ENCODE data around the gene CLIC3.
"Not testable (repeated sequence)": the region's sequence is repeated elsewhere in the genome, so short reads cannot be mapped to it uniquely, and the experiment has no call there.

The CLIC3 gene

GRCh38 chr9:137007108-137007815 lies 10.9 kb upstream of the CLIC3 start:
- no peaks in the 10 kb centered on the region for H3K9me3 ChIP-seq (ENCODE audit: control insufficient read depth, low read length)
- H3K9ac ChIP-seq (ENCODE audit: low read length), result no peak overlapping the region
- no peak for DNase-seq (ENCODE audit: low read depth)
- no peaks in the 10 kb centered on the region for H3K27me3 ChIP-seq (replicated peaks; ENCODE audit: control insufficient read depth, insufficient read depth, low read length)
- H3K36me3 ChIP-seq (ENCODE audit: control insufficient read depth, insufficient read depth, low read length, severe bottlenecking), result peaks cover 6% of the 10 kb centered on the region
- H3K4me1 ChIP-seq (ENCODE audit: control insufficient read depth, insufficient read depth, low read length), result no peaks in the 10 kb centered on the region
- H3K4me3 ChIP-seq (ENCODE audit: low read length), result no peak overlapping the region

- no peak for DNase-seq (ENCODE audit: low read depth)
- no peaks in the 10 kb centered on the region for H3K4me1 ChIP-seq (ENCODE audit: control insufficient read depth, insufficient read depth, low read length)
- no peak overlapping the region for H3K4me3 ChIP-seq (ENCODE audit: low read length)
- H3K27me3 ChIP-seq (replicated peaks; ENCODE audit: control insufficient read depth, insufficient read depth, low read length), result no peaks in the 10 kb centered on the region
- no peaks in the 10 kb centered on the region for H3K9me3 ChIP-seq (ENCODE audit: control insufficient read depth, low read length)
- H3K9ac ChIP-seq (ENCODE audit: low read length), result no peak overlapping the region
- peaks cover 6% of the 10 kb centered on the region for H3K36me3 ChIP-seq (ENCODE audit: control insufficient read depth, insufficient read depth, low read length, severe bottlenecking)
These were observed 10.0 kb upstream of the CLIC3 start for GRCh38 chr9:137006116-137007003.

GRCh38 chr9:137004285-137004684 lies 7.9 kb upstream of the CLIC3 start:
- not testable (repeated sequence) for H3K9ac ChIP-seq (ENCODE audit: low read length); DNase-seq (ENCODE audit: low read depth); H3K36me3 ChIP-seq (ENCODE audit: control insufficient read depth, insufficient read depth, low read length, severe bottlenecking); H3K4me3 ChIP-seq (ENCODE audit: low read length); H3K27me3 ChIP-seq (replicated peaks; ENCODE audit: control insufficient read depth, insufficient read depth, low read length); H3K9me3 ChIP-seq (ENCODE audit: control insufficient read depth, low read length)
- peaks cover 11% of the 10 kb centered on the region for H3K4me1 ChIP-seq (ENCODE audit: control insufficient read depth, insufficient read depth, low read length)

GRCh38 chr9:137002646-137003041 lies 6.3 kb upstream of the CLIC3 start:
- no peak overlapping the region for H3K4me3 ChIP-seq (ENCODE audit: low read length)
- H3K9me3 ChIP-seq (ENCODE audit: control insufficient read depth, low read length), result no peaks in the 10 kb centered on the region
- H3K27me3 ChIP-seq (replicated peaks; ENCODE audit: control insufficient read depth, insufficient read depth, low read length), result no peaks in the 10 kb centered on the region
- H3K36me3 ChIP-seq (ENCODE audit: control insufficient read depth, insufficient read depth, low read length, severe bottlenecking), result no peaks in the 10 kb centered on the region
- no peak overlapping the region for H3K9ac ChIP-seq (ENCODE audit: low read length)
- DNase-seq (ENCODE audit: low read depth), result no peak
- peaks cover 21% of the 10 kb centered on the region for H3K4me1 ChIP-seq (ENCODE audit: control insufficient read depth, insufficient read depth, low read length)

DNA sequence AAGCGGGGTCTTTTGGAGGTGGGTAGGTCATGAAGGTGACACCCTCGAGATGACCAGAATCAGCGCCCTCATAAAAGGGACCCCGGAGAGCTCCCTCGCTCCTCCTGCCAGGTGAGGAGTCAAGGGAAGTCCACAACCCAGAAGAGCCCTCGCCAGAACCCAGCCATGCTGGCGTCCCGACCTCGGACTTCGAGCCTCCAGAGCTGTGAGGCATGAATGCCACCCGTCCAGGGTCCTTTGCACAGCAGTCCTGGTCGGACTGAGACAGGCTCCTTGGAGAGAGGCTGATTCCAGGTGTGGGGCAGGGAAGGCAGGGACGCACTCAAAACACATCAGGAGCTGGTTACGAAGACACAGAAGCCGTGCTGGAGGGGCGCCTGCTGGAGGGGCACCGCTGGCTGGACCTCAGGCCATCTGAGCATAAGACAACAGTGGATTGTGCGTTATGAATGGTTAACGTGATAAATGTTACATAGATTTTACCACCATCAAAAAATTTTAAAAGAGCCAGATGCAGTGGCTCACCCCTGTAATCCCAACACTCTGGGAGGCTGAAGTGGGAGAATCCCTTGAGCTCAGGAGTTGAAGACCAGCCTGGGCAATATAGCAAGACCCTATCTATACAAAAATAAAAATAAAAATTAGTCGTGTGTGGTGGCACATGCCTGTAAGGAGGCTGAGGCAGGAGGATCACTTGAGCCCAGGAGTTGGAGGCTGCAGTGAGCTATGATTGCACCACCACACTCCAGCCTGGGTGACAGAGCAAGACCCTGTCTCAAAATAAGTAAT lies 5.7 kb upstream of the CLIC3 start:
- Histone ChIP-seq H3K4me3 (ENCODE audit: low read length) (no peak overlapping the region), H3K9ac (ENCODE audit: low read length) (no peak overlapping the region), H3K4me1 (ENCODE audit: control insufficient read depth, insufficient read depth, low read length) (peaks cover 21% of the 10 kb centered on the region), H3K9me3 (ENCODE audit: control insufficient read depth, low read length) (no peaks in the 10 kb centered on the region), H3K36me3 (ENCODE audit: control insufficient read depth, insufficient read depth, low read length, severe bottlenecking) (no peaks in the 10 kb centered on the region), H3K27me3 (replicated peaks; ENCODE audit: control insufficient read depth, insufficient read depth, low read length) (no peaks in the 10 kb centered on the region)
- DNase-seq (ENCODE audit: low read depth), result no peak

DNA sequence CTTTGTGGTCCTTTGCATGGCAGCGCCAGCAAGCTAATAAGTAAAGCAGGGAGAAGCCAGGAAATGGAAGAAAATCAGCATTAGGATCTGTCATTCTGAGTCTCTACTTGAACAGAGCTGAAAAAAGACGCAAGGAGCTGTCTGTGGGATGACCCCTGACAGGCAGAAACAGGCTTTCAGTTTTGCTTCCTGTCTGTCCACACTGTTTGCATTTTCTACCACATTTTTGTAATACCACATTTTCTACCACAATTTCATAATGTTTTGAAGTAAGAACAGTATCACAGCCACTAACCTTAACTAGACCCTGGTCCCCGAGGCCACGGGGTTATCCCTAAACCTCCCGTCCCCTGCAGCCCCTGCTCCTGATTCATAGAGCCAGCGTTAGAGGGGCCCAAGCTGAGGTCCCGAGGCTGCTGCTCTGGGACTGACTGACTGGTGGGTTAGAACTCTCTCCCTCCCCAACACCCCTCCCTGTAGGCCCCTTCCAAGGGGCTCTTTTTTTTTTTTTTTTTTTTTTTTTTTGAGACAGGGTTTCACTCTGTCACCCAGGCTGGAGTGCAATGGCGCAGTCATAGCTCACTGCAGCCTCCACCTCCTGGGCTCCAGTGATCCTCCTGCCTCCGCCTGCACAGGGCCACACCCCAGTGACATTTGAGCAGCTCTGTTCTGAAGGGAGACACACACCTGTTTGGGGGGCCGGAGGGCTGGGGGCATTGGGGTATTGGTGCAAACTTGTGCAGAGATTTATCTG lies 4.0 kb upstream of the CLIC3 start:
- Histone ChIP-seq H3K4me1 (ENCODE audit: control insufficient read depth, insufficient read depth, low read length) (peaks cover 29% of the 10 kb centered on the region), H3K4me3 (ENCODE audit: low read length) (no peak overlapping the region), H3K36me3 (ENCODE audit: control insufficient read depth, insufficient read depth, low read length, severe bottlenecking) (no peaks in the 10 kb centered on the region), H3K9me3 (ENCODE audit: control insufficient read depth, low read length) (no peaks in the 10 kb centered on the region), H3K9ac (ENCODE audit: low read length) (peak overlapping the region; percentile 67), H3K27me3 (replicated peaks; ENCODE audit: control insufficient read depth, insufficient read depth, low read length) (no peaks in the 10 kb centered on the region)
- DNase-seq (ENCODE audit: low read depth), result peak; percentile 75

GRCh38 chr9:136997830-136998234 lies 1.5 kb upstream of the CLIC3 start:
- H3K4me1 ChIP-seq (ENCODE audit: control insufficient read depth, insufficient read depth, low read length), result peaks cover 37% of the 10 kb centered on the region
- H3K36me3 ChIP-seq (ENCODE audit: control insufficient read depth, insufficient read depth, low read length, severe bottlenecking), result no peaks in the 10 kb centered on the region
- no peak overlapping the region for H3K9ac ChIP-seq (ENCODE audit: low read length)
- H3K27me3 ChIP-seq (replicated peaks; ENCODE audit: control insufficient read depth, insufficient read depth, low read length), result no peaks in the 10 kb centered on the region
- no peak for DNase-seq (ENCODE audit: low read depth)
- H3K9me3 ChIP-seq (ENCODE audit: control insufficient read depth, low read length), result no peaks in the 10 kb centered on the region
- H3K4me3 ChIP-seq (ENCODE audit: low read length), result no peak overlapping the region

GRCh38 chr9:136997371-136997770 lies 1.0 kb upstream of the CLIC3 start:
- no peak overlapping the region for H3K4me3 ChIP-seq (ENCODE audit: low read length)
- H3K9me3 ChIP-seq (ENCODE audit: control insufficient read depth, low read length), result no peaks in the 10 kb centered on the region
- H3K27me3 ChIP-seq (replicated peaks; ENCODE audit: control insufficient read depth, insufficient read depth, low read length), result no peaks in the 10 kb centered on the region
- DNase-seq (ENCODE audit: low read depth), result no peak
- no peaks in the 10 kb centered on the region for H3K36me3 ChIP-seq (ENCODE audit: control insufficient read depth, insufficient read depth, low read length, severe bottlenecking)
- no peak overlapping the region for H3K9ac ChIP-seq (ENCODE audit: low read length)
- H3K4me1 ChIP-seq (ENCODE audit: control insufficient read depth, insufficient read depth, low read length), result peaks cover 39% of the 10 kb centered on the region

GRCh38 chr9:136995772-136996311 lies 526 bp downstream of the CLIC3 start:
- Histone ChIP-seq H3K36me3 (ENCODE audit: control insufficient read depth, insufficient read depth, low read length, severe bottlenecking) (no peaks in the 10 kb centered on the region), H3K27me3 (replicated peaks; ENCODE audit: control insufficient read depth, insufficient read depth, low read length) (no peaks in the 10 kb centered on the region), H3K4me1 (ENCODE audit: control insufficient read depth, insufficient read depth, low read length) (peaks cover 39% of the 10 kb centered on the region), H3K9ac (ENCODE audit: low read length) (peak overlapping the region; percentile 79), H3K9me3 (ENCODE audit: control insufficient read depth, low read length) (no peaks in the 10 kb centered on the region), H3K4me3 (ENCODE audit: low read length) (peak overlapping the region; percentile 59)
- no peak for DNase-seq (ENCODE audit: low read depth)

GRCh38 chr9:136995362-136995761 lies 1.0 kb downstream of the CLIC3 start:
- H3K9ac ChIP-seq (ENCODE audit: low read length), result peak overlapping the region; percentile 54
- H3K4me3 ChIP-seq (ENCODE audit: low read length), result peak overlapping the region; percentile 41
- DNase-seq (ENCODE audit: low read depth), result no peak
- no peaks in the 10 kb centered on the region for H3K27me3 ChIP-seq (replicated peaks; ENCODE audit: control insufficient read depth, insufficient read depth, low read length)
- no peaks in the 10 kb centered on the region for H3K36me3 ChIP-seq (ENCODE audit: control insufficient read depth, insufficient read depth, low read length, severe bottlenecking)
- no peaks in the 10 kb centered on the region for H3K9me3 ChIP-seq (ENCODE audit: control insufficient read depth, low read length)
- H3K4me1 ChIP-seq (ENCODE audit: control insufficient read depth, insufficient read depth, low read length), result peaks cover 36% of the 10 kb centered on the region
